IPS-11a (cell line): ENCODE measurements around the gene LBH.

Source experiments
- H3K4me3 ChIP-seq: one replicate; pipeline ENCODE4 v1.5.1; 2013; ENCODE audit warnings: low read depth, low read length, control low read depth

The LBH gene

DNA sequence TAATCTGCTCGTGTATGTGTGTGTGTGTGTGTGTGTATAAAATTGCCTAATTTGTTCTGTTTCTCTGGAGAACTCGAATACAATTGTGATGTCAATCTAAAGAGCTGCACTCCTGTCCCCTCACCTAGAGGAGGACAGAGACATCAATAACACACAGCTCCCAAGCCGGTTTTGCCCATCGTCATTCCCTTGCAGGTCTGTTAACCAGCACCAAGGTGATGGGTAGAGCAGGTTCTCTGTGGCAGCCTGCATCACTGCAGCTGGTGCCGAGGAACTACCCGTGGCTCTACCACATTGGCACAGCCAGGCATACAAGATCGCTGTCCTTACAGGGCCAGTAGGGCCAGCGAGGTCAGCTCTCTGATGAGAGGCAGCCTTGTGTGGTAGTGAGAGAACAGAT is 41.0 kb downstream of the LBH start:
- H3K4me3 ChIP-seq = no peak overlapping the region

DNA sequence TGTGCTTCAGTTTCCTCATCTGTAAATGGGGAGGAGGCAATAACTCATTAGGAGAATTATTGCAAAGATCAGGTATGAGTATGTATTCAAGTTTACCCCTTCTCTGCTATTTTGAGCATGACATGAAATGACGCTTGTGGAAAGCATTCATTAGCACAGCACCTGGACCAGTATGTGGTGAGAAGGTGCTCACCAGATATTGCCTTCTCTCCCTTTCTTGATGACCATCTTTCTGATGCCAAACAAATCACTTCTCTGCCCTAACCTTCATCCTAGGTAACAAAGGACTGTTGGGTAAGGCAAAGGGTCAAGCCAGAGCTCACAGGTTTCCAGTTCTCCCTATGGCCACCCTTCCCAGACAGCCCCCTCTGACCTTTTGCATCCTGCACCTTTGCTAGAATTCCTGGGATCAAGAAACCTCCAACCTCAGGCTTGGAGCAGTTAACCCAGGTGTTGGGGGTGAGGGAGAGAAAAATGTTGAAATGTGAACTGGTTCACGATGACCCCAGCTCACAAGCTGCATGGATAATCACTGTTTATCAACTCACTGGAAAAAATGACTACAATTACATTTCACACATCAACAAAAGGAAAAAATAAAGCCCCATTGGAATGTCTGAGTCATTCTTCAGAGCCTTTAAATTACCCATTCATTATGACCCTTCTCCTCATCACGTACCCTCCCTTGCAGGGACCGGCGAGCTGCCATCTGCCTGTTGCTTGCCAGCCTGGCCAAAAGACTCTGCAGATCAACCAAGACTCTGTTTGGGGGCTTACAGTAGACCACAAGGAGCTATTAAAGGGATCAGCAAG is 41.6 kb downstream of the LBH start:
- no peak overlapping the region for H3K4me3 ChIP-seq

- H3K4me3 ChIP-seq = no peak overlapping the region
Measured at GRCh38 chr2:30273574-30273929, 42.2 kb downstream of the LBH start.

GRCh38 chr2:30275256-30275655 is 43.9 kb downstream of the LBH start:
- no peak overlapping the region for H3K4me3 ChIP-seq

DNA sequence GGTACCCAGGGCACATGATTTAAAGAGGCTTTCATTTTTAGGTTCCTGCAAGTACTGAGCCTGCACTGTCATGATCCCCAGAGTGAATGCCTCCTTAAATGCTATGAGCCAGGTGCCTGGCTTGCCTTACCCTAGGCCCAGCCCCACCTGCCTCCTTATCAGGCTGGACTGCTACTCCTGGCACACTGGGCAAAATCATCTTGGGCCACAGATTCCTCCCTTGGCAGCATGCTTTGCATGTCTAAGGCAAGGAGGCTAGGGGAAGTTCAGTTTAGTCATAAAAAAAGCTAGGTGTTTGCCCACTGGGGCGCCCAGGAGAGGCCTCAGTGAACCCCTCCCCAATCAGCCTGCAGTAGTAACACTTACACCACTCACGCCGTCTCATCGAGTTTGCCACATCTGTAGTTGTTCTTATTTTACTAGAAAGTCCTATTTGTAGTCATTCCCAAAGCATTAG is 45.1 kb downstream of the LBH start:
- no peak overlapping the region for H3K4me3 ChIP-seq

GRCh38 chr2:30277582-30277981 is 46.2 kb downstream of the LBH start:
- H3K4me3 ChIP-seq = no peak overlapping the region

GRCh38 chr2:30278419-30278818 is 47.1 kb downstream of the LBH start:
- H3K4me3 ChIP-seq = no peak overlapping the region

GRCh38 chr2:30280596-30281434 is 49.5 kb downstream of the LBH start:
- no peak overlapping the region for H3K4me3 ChIP-seq

- H3K4me3 ChIP-seq = no peak overlapping the region
Measured at GRCh38 chr2:30282081-30282480, 50.7 kb downstream of the LBH start.

GRCh38 chr2:30282721-30283120 is 51.4 kb downstream of the LBH start:
- no peak overlapping the region for H3K4me3 ChIP-seq

DNA sequence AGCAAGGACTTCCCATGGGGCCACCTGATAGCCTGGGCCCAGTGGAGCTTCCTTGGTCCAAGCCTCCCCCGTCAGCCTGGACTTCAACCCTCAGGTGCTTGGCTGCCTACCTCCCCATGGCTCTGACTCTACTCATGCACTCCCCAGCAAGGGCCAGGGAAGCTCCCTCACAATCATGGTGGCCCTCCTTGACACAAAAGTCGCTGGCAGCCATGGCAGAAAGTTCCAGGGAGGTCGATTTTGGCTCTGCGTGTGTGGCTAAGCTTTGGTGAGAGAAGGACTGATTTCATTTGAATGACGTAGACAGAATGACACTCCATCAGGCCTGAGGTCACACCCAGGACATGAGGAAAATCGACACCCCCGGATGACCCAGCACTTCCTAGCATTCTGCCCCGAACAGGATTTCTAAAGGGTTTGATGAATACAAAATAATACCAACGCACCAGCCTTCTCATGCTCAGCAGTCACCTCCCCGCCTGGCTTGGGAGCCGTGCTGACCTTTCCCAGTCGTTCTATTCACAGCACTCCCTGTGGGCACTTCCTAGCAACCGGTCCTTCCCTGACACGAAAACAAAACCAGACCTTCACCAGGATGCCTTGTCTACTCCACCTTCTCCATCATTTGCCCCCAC is 52.7 kb downstream of the LBH start:
- no peak overlapping the region for H3K4me3 ChIP-seq

GRCh38 chr2:30285758-30286157 is 54.4 kb downstream of the LBH start:
- no peak overlapping the region for H3K4me3 ChIP-seq

GRCh38 chr2:30287190-30287840 is 56.0 kb downstream of the LBH start:
- H3K4me3 ChIP-seq = no peak overlapping the region

GRCh38 chr2:30287857-30288513 is 56.7 kb downstream of the LBH start:
- no peak overlapping the region for H3K4me3 ChIP-seq

- H3K4me3 ChIP-seq = no peak overlapping the region
Measured at GRCh38 chr2:30288561-30288960, 57.2 kb downstream of the LBH start.

DNA sequence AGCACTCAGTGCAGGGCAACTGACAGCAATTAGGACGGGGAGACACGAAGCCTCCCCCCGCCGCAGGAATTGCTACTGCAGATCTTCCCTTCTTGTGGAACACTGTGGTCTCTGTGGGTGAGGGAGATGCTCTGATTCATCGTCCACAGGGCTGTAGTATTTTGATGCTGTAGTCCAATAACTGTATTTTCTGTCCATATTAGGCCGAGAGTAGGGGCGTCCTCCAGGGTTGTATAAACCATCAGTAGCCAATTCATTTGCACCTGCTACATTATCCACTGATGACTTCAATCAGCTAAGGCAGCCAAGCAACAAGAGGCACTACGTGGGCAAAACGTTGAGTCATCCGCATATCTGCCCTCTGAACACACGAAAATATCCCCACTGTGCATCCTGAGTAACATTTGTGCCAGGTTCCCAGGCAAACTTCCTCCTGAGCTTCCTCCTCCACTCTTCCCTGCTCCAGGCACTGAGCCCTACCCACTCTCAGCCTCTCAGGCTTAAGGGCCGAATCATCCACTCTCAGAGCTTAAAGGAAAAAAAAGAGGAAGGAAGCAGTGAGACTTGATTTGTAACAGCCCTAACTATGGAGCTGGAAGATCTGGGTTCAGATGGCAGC is 62.1 kb downstream of the LBH start:
- H3K4me3 ChIP-seq = no peak overlapping the region

- no peak overlapping the region for H3K4me3 ChIP-seq
Measured at GRCh38 chr2:30294133-30294532, 62.8 kb downstream of the LBH start.

- H3K4me3 ChIP-seq = no peak overlapping the region
Measured at GRCh38 chr2:30296496-30296895, 65.2 kb downstream of the LBH start.

- no peak overlapping the region for H3K4me3 ChIP-seq
Measured at GRCh38 chr2:30298302-30298701, 67.0 kb downstream of the LBH start.

DNA sequence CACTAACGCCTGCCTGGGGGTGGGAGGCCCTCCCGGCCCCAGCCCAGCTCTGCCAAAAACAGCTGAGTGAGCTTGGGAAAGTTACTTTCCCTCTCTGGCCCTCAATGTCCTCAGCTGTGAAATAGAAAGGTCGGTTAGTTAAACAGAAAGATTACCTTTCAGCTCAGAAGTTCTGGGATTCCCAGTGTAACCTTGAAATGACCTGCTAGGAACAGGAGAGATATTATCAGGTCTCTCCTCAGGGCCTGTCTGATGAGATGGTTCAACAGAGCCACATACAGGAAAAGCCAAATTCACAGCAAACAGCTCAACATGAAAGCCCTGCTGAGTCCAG is 68.8 kb downstream of the LBH start:
- no peak overlapping the region for H3K4me3 ChIP-seq
